Trophoblast cell (in vitro differentiated cells and primary cell): ENCODE results near the gene QSOX2.

Experiments
- DNase-seq, 2 donors: peaks; one replicate each; pipeline ENCODE4 v3.0.0-alpha.2; 2016
- H2AFZ ChIP-seq: 2 replicates; pipeline ENCODE4 v1.6.1; 2013; ENCODE audit warnings: low read length, moderate library complexity, mild to moderate bottlenecking; ENCODE audit not compliant: insufficient read depth, poor library complexity
- H2AK5ac ChIP-seq: 2 replicates; pipeline ENCODE4 v1.6.1; 2013; ENCODE audit warnings: mild to moderate bottlenecking, low read length
- H2BK120ac ChIP-seq: 2 replicates; pipeline ENCODE4 v1.6.1; 2013; ENCODE audit warnings: low read length, mild to moderate bottlenecking, moderate library complexity; ENCODE audit not compliant: insufficient read depth, poor library complexity
- H2BK12ac ChIP-seq: 2 replicates; pipeline ENCODE4 v1.6.1; 2013; ENCODE audit warnings: mild to moderate bottlenecking, low read length, moderate library complexity
- H2BK5ac ChIP-seq: 2 replicates; pipeline ENCODE4 v1.6.1; 2013; ENCODE audit warnings: low read length, low read depth, moderate library complexity, mild to moderate bottlenecking; ENCODE audit not compliant: poor library complexity
- H3K14ac ChIP-seq: 2 replicates; pipeline ENCODE4 v1.6.1; 2013; ENCODE audit warnings: mild to moderate bottlenecking, low read length
- H3K18ac ChIP-seq: 2 replicates; pipeline ENCODE4 v1.6.1; 2013; ENCODE audit warnings: mild to moderate bottlenecking, low read length
- H3K23ac ChIP-seq: 2 replicates; pipeline ENCODE4 v1.6.1; 2013; ENCODE audit warnings: low read length
- H3K27ac ChIP-seq: 2 replicates; pipeline ENCODE4 v1.5.1; 2013; ENCODE audit warnings: low read depth, mild to moderate bottlenecking, inconsistent platforms, low read length, moderate library complexity
- H3K27me3 ChIP-seq: 2 replicates; pipeline ENCODE4 v1.6.1; 2013; ENCODE audit warnings: inconsistent platforms, mild to moderate bottlenecking, low read length, moderate library complexity; ENCODE audit not compliant: insufficient read depth
- H3K36me3 ChIP-seq, 2 experiments: 1 replicate in 1 of 2; 2 replicates in 1 of 2; pipeline ENCODE4 v1.6.1; 2013; ENCODE audit warnings: low read length in 2 of 2, mild to moderate bottlenecking in 2 of 2, moderate library complexity in 1 of 2; ENCODE audit not compliant: insufficient read depth in 2 of 2, control insufficient read depth in 1 of 2
- H3K4ac ChIP-seq: 2 replicates; pipeline ENCODE4 v1.6.1; 2013; ENCODE audit warnings: low read depth, mild to moderate bottlenecking, low read length, moderate library complexity
- H3K4me1 ChIP-seq, 2 experiments: 1 replicate in 1 of 2; 2 replicates in 1 of 2; pipeline ENCODE4 v1.6.1; 2013; ENCODE audit warnings: low read length in 2 of 2, mild to moderate bottlenecking in 2 of 2, moderate library complexity in 1 of 2; ENCODE audit not compliant: insufficient read depth in 2 of 2, control insufficient read depth in 1 of 2
- H3K4me2 ChIP-seq: 2 replicates; pipeline ENCODE4 v1.6.1; 2013; ENCODE audit warnings: inconsistent platforms, mild to moderate bottlenecking, low read length, moderate library complexity
- H3K4me3 ChIP-seq: 2 replicates; pipeline ENCODE4 v1.5.1; 2013; ENCODE audit warnings: mild to moderate bottlenecking, low read depth, low read length, inconsistent platforms
- H3K79me1 ChIP-seq: one replicate; pipeline ENCODE4 v1.6.1; 2013; ENCODE audit warnings: low read length
- H3K79me2 ChIP-seq: 2 replicates; pipeline ENCODE4 v1.6.1; 2013; ENCODE audit warnings: low read length, mild to moderate bottlenecking; ENCODE audit not compliant: control insufficient read depth, insufficient read depth, poor library complexity
- H3K9ac ChIP-seq: 2 replicates; pipeline ENCODE4 v1.6.1; 2013; ENCODE audit warnings: mild to moderate bottlenecking, low read length
- H3K9me3 ChIP-seq: 2 replicates; pipeline ENCODE4 v1.6.1; 2013; ENCODE audit warnings: low read depth, mild to moderate bottlenecking, control low read depth, inconsistent platforms, low read length; ENCODE audit not compliant: insufficient read depth
- H4K12ac ChIP-seq: 2 replicates; pipeline ENCODE4 v1.6.1; 2013; ENCODE audit warnings: low read depth, mild to moderate bottlenecking, low read length, moderate library complexity
- H4K8ac ChIP-seq: 2 replicates; pipeline ENCODE4 v1.6.1; 2013; ENCODE audit warnings: low read depth, mild to moderate bottlenecking, low read length, moderate library complexity
- H4K91ac ChIP-seq: one replicate; pipeline ENCODE4 v1.6.1; 2013; ENCODE audit warnings: low read depth, mild to moderate bottlenecking, low read length, moderate library complexity
- WGBS: extraction: QIAGEN DNeasy Blood & Tissue Kit; methylation state at CpG from one replicate; pipeline ENCODE4 v1.1.7; 2013; ENCODE audit warnings: missing lambda C conversion rate; ENCODE audit not compliant: insufficient read length, insufficient coverage; ENCODE audit errors: extremely low coverage; 5-methylcytosine and 5-hydroxymethylcytosine counted together

QSOX2 gene

GRCh38 chr9:136247551-136247916, 1.9 kb upstream of the QSOX2 start:
- no peak overlapping the region for H3K18ac ChIP-seq
- H2AFZ ChIP-seq: no peak overlapping the region
- H4K8ac ChIP-seq: no peak overlapping the region
- peaks cover 9 to 12% of the 10 kb centered on the region in 2 experiments for H3K4me1 ChIP-seq
- H3K9ac ChIP-seq: no peak overlapping the region
- H2AK5ac ChIP-seq: no peak overlapping the region
- no peaks in the 10 kb centered on the region for H3K27me3 ChIP-seq
- no peak overlapping the region for H3K4ac ChIP-seq
- H2BK120ac ChIP-seq: no peak overlapping the region
- H3K4me2 ChIP-seq: no peak overlapping the region
- no peaks in the 10 kb centered on the region for H3K9me3 ChIP-seq
- no peaks in the 10 kb centered on the region for H3K79me1 ChIP-seq
- H3K79me2 ChIP-seq: no peaks in the 10 kb centered on the region
- DNase-seq: no peak
- WGBS: no CpG with 5 or more reads among the region's 9 CpGs
- H3K27ac ChIP-seq: no peak overlapping the region
- no peak overlapping the region for H2BK12ac ChIP-seq
- H3K4me3 ChIP-seq: no peak overlapping the region
- H3K36me3 ChIP-seq: no peaks in the 10 kb centered on the region
- no peak overlapping the region for H4K91ac ChIP-seq
- H3K14ac ChIP-seq: no peak overlapping the region
- H2BK5ac ChIP-seq: no peak overlapping the region
- H4K12ac ChIP-seq: no peak overlapping the region
- H3K23ac ChIP-seq: no peak overlapping the region

- H3K9ac ChIP-seq: no peak overlapping the region
- no peak overlapping the region for H3K4me3 ChIP-seq
- no peak overlapping the region for H3K4me2 ChIP-seq
- H3K79me1 ChIP-seq: no peaks in the 10 kb centered on the region
- no peaks in the 10 kb centered on the region for H3K79me2 ChIP-seq
- no peaks in the 10 kb centered on the region for H3K27me3 ChIP-seq
- no peak overlapping the region for H3K18ac ChIP-seq
- H2BK5ac ChIP-seq: no peak overlapping the region
- H4K8ac ChIP-seq: no peak overlapping the region
- no peak overlapping the region for H2AFZ ChIP-seq
- H4K12ac ChIP-seq: no peak overlapping the region
- H4K91ac ChIP-seq: no peak overlapping the region
- no peak overlapping the region for H2BK120ac ChIP-seq
- H3K4me1 ChIP-seq: peaks cover 9 to 12% of the 10 kb centered on the region in 2 experiments
- no CpG with 5 or more reads among the region's 26 CpGs for WGBS
- H3K14ac ChIP-seq: no peak overlapping the region
- no peak overlapping the region for H3K4ac ChIP-seq
- H3K27ac ChIP-seq: no peak overlapping the region
- no peaks in the 10 kb centered on the region for H3K36me3 ChIP-seq
- no peak overlapping the region for H2AK5ac ChIP-seq
- H3K9me3 ChIP-seq: no peaks in the 10 kb centered on the region
- no peak overlapping the region for H2BK12ac ChIP-seq
- DNase-seq: no peak
- H3K23ac ChIP-seq: no peak overlapping the region
These were observed 1.4 kb upstream of the QSOX2 start for GRCh38 chr9:136246849-136247550.

GRCh38 chr9:136244969-136245218, 718 bp downstream of the QSOX2 start:
- H3K23ac ChIP-seq: no peak overlapping the region
- H3K4me3 ChIP-seq: peak overlapping the region; percentile 93
- H3K4me1 ChIP-seq: peaks cover 9 to 12% of the 10 kb centered on the region in 2 experiments
- H3K27ac ChIP-seq: no peak overlapping the region
- no peak overlapping the region for H2BK120ac ChIP-seq
- no peak overlapping the region for H3K9ac ChIP-seq
- no peak overlapping the region for H4K91ac ChIP-seq
- no peaks in the 10 kb centered on the region for H3K9me3 ChIP-seq
- H3K4ac ChIP-seq: no peak overlapping the region
- H3K27me3 ChIP-seq: no peaks in the 10 kb centered on the region
- H3K79me2 ChIP-seq: no peaks in the 10 kb centered on the region
- no peaks in the 10 kb centered on the region for H3K79me1 ChIP-seq
- H3K14ac ChIP-seq: no peak overlapping the region
- peak overlapping the region; percentile 37 for H2AFZ ChIP-seq
- no peak overlapping the region for H4K8ac ChIP-seq
- H3K18ac ChIP-seq: no peak overlapping the region
- H2BK12ac ChIP-seq: no peak overlapping the region
- H3K36me3 ChIP-seq: no peaks in the 10 kb centered on the region
- WGBS: no CpG with 5 or more reads among the region's 6 CpGs
- no peak overlapping the region for H4K12ac ChIP-seq
- no peak overlapping the region for H2AK5ac ChIP-seq
- peak overlapping the region; percentile 81 for H3K4me2 ChIP-seq
- no peak for DNase-seq
- no peak overlapping the region for H2BK5ac ChIP-seq

- H3K27ac ChIP-seq: no peak overlapping the region
- peaks cover 9 to 12% of the 10 kb centered on the region in 2 experiments for H3K4me1 ChIP-seq
- H3K79me1 ChIP-seq: no peaks in the 10 kb centered on the region
- H4K8ac ChIP-seq: no peak overlapping the region
- H4K12ac ChIP-seq: no peak overlapping the region
- H3K79me2 ChIP-seq: no peaks in the 10 kb centered on the region
- no peak overlapping the region for H2BK12ac ChIP-seq
- WGBS: no CpG with 5 or more reads among the region's 11 CpGs
- no peaks in the 10 kb centered on the region for H3K9me3 ChIP-seq
- H2AK5ac ChIP-seq: no peak overlapping the region
- no peak overlapping the region for H3K18ac ChIP-seq
- H3K9ac ChIP-seq: no peak overlapping the region
- no peaks in the 10 kb centered on the region for H3K27me3 ChIP-seq
- no peaks in the 10 kb centered on the region for H3K36me3 ChIP-seq
- peak overlapping the region; percentile 81 for H3K4me2 ChIP-seq
- no peak overlapping the region for H3K4me3 ChIP-seq
- no peak overlapping the region for H3K4ac ChIP-seq
- no peak overlapping the region for H3K14ac ChIP-seq
- no peak for DNase-seq
- H2BK120ac ChIP-seq: no peak overlapping the region
- H3K23ac ChIP-seq: no peak overlapping the region
- H2BK5ac ChIP-seq: no peak overlapping the region
- no peak overlapping the region for H4K91ac ChIP-seq
- no peak overlapping the region for H2AFZ ChIP-seq
These were observed 1.3 kb downstream of the QSOX2 start for GRCh38 chr9:136244122-136244968.
